ENCODE data around the gene C11orf71. TPM values are rescaled to one million over a fixed set of nuclear protein-coding genes. Genes with fewer than 3 reads are reported as not detected.

The C11orf71 gene
- total RNA-seq, 1 donor from 2014 or later, result 2.9 TPM

GRCh38 chr11:114400915-114401223, 558 bp upstream of the C11orf71 start:
- Mint-ChIP-seq H3K36me3 (ENCODE audit: low read depth) (peaks cover 14% of the 10 kb centered on the region), H3K4me3 (ENCODE audit: unreplicated experiment) (peak overlapping the region; percentile 98), H3K4me1 (ENCODE audit: low read depth) (peaks cover 46% of the 10 kb centered on the region), H3K27ac (ENCODE audit: unreplicated experiment) (peak overlapping the region; percentile 100), H3K9me3 (ENCODE audit: low read depth) (no peaks in the 10 kb centered on the region), H3K27me3 (ENCODE audit: low read depth) (no peaks in the 10 kb centered on the region)
- no peak for DNase-seq (ENCODE audit: low spot score)
- peak; percentile 32 for TF ChIP-seq CTCF (IDR thresholded peaks at IDR 0.05)

GRCh38 chr11:114399490-114400215, 658 bp downstream of the C11orf71 start:
- DNase-seq (ENCODE audit: low spot score), result no peak
- no peaks in the 10 kb centered on the region for H3K27me3 Mint-ChIP-seq (ENCODE audit: low read depth)
- H3K36me3 Mint-ChIP-seq (ENCODE audit: low read depth), result peaks cover 8% of the 10 kb centered on the region
- H3K9me3 Mint-ChIP-seq (ENCODE audit: low read depth), result no peaks in the 10 kb centered on the region
- peak overlapping the region; percentile 98 for H3K4me3 Mint-ChIP-seq (ENCODE audit: unreplicated experiment)
- no peak for TF ChIP-seq CTCF (IDR thresholded peaks at IDR 0.05)
- peak overlapping the region; percentile 100 for H3K27ac Mint-ChIP-seq (ENCODE audit: unreplicated experiment)
- peaks cover 42% of the 10 kb centered on the region for H3K4me1 Mint-ChIP-seq (ENCODE audit: low read depth)

DNA sequence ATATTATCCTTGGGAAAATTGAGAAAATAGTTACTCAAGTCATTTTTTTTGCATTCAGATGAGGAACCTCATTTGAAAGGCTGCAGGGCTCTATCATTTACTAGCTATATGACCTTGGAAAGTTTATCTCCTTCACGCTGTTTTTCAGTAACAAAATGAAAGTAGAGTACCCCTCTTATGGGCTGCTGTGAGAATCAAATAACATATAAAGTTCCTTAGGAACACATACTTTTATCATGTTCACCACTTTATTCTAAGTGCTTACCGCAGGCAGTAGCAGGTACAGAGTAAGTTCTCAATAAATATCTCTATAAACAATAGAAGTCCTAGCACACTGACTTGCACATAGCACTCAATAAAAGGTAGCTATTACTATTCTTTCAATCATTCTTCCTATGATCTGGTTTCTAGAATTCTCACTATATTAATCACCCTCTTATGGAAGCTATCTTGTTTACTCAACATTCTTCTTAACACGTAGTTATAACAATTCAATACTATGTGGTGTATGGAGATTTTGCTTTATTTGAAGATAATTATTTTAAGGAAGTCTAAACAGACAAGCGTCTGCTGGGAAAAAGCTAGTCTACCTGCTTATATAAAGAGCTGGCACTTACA, 1.9 kb downstream of the C11orf71 start:
- Mint-ChIP-seq H3K36me3 (ENCODE audit: low read depth) (peaks cover 4% of the 10 kb centered on the region), H3K27ac (ENCODE audit: unreplicated experiment) (no peak overlapping the region), H3K4me1 (ENCODE audit: low read depth) (peaks cover 35% of the 10 kb centered on the region), H3K4me3 (ENCODE audit: unreplicated experiment) (no peak overlapping the region), H3K27me3 (ENCODE audit: low read depth) (no peaks in the 10 kb centered on the region), H3K9me3 (ENCODE audit: low read depth) (no peaks in the 10 kb centered on the region)
- TF ChIP-seq CTCF (IDR thresholded peaks at IDR 0.05), result no peak
- no peak for DNase-seq (ENCODE audit: low spot score)

DNA sequence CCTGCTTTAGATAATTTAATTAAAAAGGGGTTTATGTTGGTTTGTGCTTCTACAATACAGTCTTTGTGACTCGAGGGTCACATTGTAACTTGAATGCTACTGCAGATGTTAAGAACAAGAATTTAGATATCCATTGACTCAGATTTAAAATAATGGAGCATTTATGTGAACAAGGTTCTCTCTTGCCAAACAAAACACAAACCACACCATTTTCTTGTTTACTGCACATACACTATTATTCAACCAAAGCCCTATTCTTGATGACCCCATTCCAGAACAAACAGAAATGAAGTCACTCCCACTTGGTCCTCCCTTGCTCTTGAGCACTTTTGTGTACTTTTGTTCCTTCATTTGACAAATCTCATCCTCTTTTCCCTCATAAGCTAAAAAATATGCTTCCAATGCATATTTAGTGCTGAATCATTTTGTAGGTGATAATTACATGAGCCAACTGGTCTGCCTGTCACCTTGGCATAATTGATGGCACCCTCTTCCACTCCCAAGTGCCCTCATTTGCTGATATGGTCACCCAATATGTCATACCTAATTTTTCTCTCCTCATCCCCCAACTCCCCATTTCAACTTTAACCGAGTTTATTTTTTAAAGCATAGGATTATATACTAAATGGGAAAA, 2.8 kb downstream of the C11orf71 start:
- DNase-seq (ENCODE audit: low spot score), result no peak
- H3K27me3 Mint-ChIP-seq (ENCODE audit: low read depth), result no peaks in the 10 kb centered on the region
- no peak for TF ChIP-seq CTCF (IDR thresholded peaks at IDR 0.05)
- H3K9me3 Mint-ChIP-seq (ENCODE audit: low read depth), result no peaks in the 10 kb centered on the region
- H3K27ac Mint-ChIP-seq (ENCODE audit: unreplicated experiment), result no peak overlapping the region
- no peak overlapping the region for H3K4me3 Mint-ChIP-seq (ENCODE audit: unreplicated experiment)
- peaks cover 29% of the 10 kb centered on the region for H3K4me1 Mint-ChIP-seq (ENCODE audit: low read depth)
- H3K36me3 Mint-ChIP-seq (ENCODE audit: low read depth), result peaks cover 2% of the 10 kb centered on the region

- Mint-ChIP-seq H3K27ac (ENCODE audit: unreplicated experiment) (no peak overlapping the region), H3K4me1 (ENCODE audit: low read depth) (peaks cover 26% of the 10 kb centered on the region)
Measured at GRCh38 chr11:114396916-114397315, 3.4 kb downstream of the C11orf71 start.

More at GRCh38 chr11:114396916-114397315, 3.4 kb downstream of the C11orf71 start:
- no peaks in the 10 kb centered on the region for H3K36me3 Mint-ChIP-seq (ENCODE audit: low read depth)
- no peak for TF ChIP-seq CTCF (IDR thresholded peaks at IDR 0.05)
- H3K27me3 Mint-ChIP-seq (ENCODE audit: low read depth), result no peaks in the 10 kb centered on the region
- no peaks in the 10 kb centered on the region for H3K9me3 Mint-ChIP-seq (ENCODE audit: low read depth)
- no peak for DNase-seq (ENCODE audit: low spot score)
- no peak overlapping the region for H3K4me3 Mint-ChIP-seq (ENCODE audit: unreplicated experiment)

Measured in chondrocyte (in vitro differentiated cells).